Body of pancreas (tissue), 4 donors: ENCODE measurements around the gene RBMS3.

Experiments used
- CTCF ChIP-seq, 7 experiments: fragments of 450-650 bp in 4 of 7; fragments of 200-600 bp in 3 of 7; sonication (generic) in 3 of 7; IDR thresholded peaks; one replicate each; pipeline ENCODE4 v1.5.1; 2016 to 2019; ENCODE audit warnings: antibody characterized with exemption in 7 of 7
- POLR2A ChIP-seq, 3 donors: fragments of 450-650 bp; IDR thresholded peaks; one replicate each; pipeline ENCODE4 v1.6.1; 2016; ENCODE audit warnings: antibody characterized with exemption in 3 of 3, mild to moderate bottlenecking in 2 of 3

- TF ChIP-seq CTCF (IDR thresholded peaks at IDR 0.05) (no peak), POLR2A (IDR thresholded peaks at IDR 0.05) (no peak)
Observed at GRCh38 chr3:29686889-29687592, 406.2 kb downstream of the RBMS3 start.
